H1 (cell line): ENCODE measurements around the gene BTC.

Source experiments
- CTCF ChIP-seq, 3 experiments: IDR thresholded peaks; 1 replicate in 2 of 3; 2 replicates in 1 of 3; pipeline versions ENCODE4 v1.5.1 to v1.6.1; 2011; ENCODE audit warnings: low read length in 3 of 3, mild to moderate bottlenecking in 3 of 3, inconsistent platforms in 2 of 3, low read depth in 1 of 3, moderate library complexity in 1 of 3; ENCODE audit not compliant: insufficient read depth in 1 of 3; ENCODE audit errors: control extremely low read depth in 1 of 3
- EZH2 ChIP-seq: fragments of 200-600 bp; sonication (generic); IDR thresholded peaks from 2 replicates; pipeline ENCODE4 v1.7.1; 2012; ENCODE audit warnings: low read depth, mild to moderate bottlenecking, moderate library complexity, low read length, inconsistent platforms; ENCODE audit not compliant: severe bottlenecking

GRCh38 chr4:74823194-74823593 is 28.9 kb upstream of the BTC start:
- TF ChIP-seq CTCF (IDR thresholded peaks at IDR 0.05; ENCODE audit: control extremely low read depth in 1 of 3, insufficient read depth in 1 of 3, low read depth in 1 of 3, low read length in 3 of 3) (no peak), EZH2 (no peak)
